ENCODE data around the gene KDR.

GRCh38 chr4:55124322-55125076, 896 bp downstream of the KDR start:
- TF ChIP-seq NR1H2 (CRISPR knock-in tag; IDR thresholded peaks at IDR 0.05) (no peak), ATF7 (IDR thresholded peaks at IDR 0.05) (no peak), ZSCAN29 (IDR thresholded peaks at IDR 0.05) (no peak), TRIM28 (IDR thresholded peaks at IDR 0.05) (no peak)
